Measurements from ENCODE around the gene PURB. TPM values are rescaled to one million over a fixed set of nuclear protein-coding genes. Genes with fewer than 3 reads are reported as not detected.

The PURB gene
- total RNA-seq, 4 donors from 2014 or later = 13.8 to 21.5 (median 15.8) TPM

- H3K36me3 ChIP-seq = no peaks in the 10 kb centered on the region
- H3K9me3 ChIP-seq = no peaks in the 10 kb centered on the region
- peaks cover 0 to 4% (median 0%) of the 10 kb centered on the region in 4 donors for H3K4me1 ChIP-seq
- no peak overlapping the region for H3K27ac ChIP-seq
- DNase-seq = no peak
- no peak overlapping the region for H3K4me3 ChIP-seq
- H3K27me3 ChIP-seq = no peaks in the 10 kb centered on the region
- TF ChIP-seq POLR2A (IDR thresholded peaks at IDR 0.05) (no peak), CTCF (IDR thresholded peaks at IDR 0.05) (no peak)
These were observed 34.8 kb upstream of the PURB start for GRCh38 chr7:44920119-44920518.

GRCh38 chr7:44918029-44918428 lies 32.7 kb upstream of the PURB start:
- Histone ChIP-seq H3K9me3 (no peaks in the 10 kb centered on the region), H3K4me3 (no peak overlapping the region), H3K36me3 (no peaks in the 10 kb centered on the region), H3K4me1 (peaks cover 0 to 4% (median 0%) of the 10 kb centered on the region in 4 donors), H3K27me3 (no peaks in the 10 kb centered on the region), H3K27ac (no peak overlapping the region)
- TF ChIP-seq CTCF (IDR thresholded peaks at IDR 0.05) (no peak), POLR2A (IDR thresholded peaks at IDR 0.05) (no peak)
- no peak for DNase-seq

GRCh38 chr7:44917465-44917864 lies 32.1 kb upstream of the PURB start:
- no peaks in the 10 kb centered on the region for H3K27me3 ChIP-seq
- no peak overlapping the region for H3K4me3 ChIP-seq
- H3K27ac ChIP-seq = no peak overlapping the region
- H3K9me3 ChIP-seq = no peaks in the 10 kb centered on the region
- no peaks in the 10 kb centered on the region for H3K36me3 ChIP-seq
- no peak for DNase-seq
- H3K4me1 ChIP-seq = peaks cover 0 to 4% (median 0%) of the 10 kb centered on the region in 4 donors
- TF ChIP-seq POLR2A (IDR thresholded peaks at IDR 0.05) (no peak), CTCF (IDR thresholded peaks at IDR 0.05) (no peak)

GRCh38 chr7:44914992-44915607 lies 29.8 kb upstream of the PURB start:
- TF ChIP-seq CTCF (IDR thresholded peaks at IDR 0.05) (no peak), POLR2A (IDR thresholded peaks at IDR 0.05) (no peak)
- Histone ChIP-seq H3K4me1 (no peaks in the 10 kb centered on the region), H3K4me3 (no peak overlapping the region), H3K36me3 (no peaks in the 10 kb centered on the region), H3K27me3 (no peaks in the 10 kb centered on the region), H3K27ac (no peak overlapping the region), H3K9me3 (no peaks in the 10 kb centered on the region)
- DNase-seq = peak in 2 of 3 donors; percentile 45 to 65

- TF ChIP-seq CTCF (IDR thresholded peaks at IDR 0.05) (no peak), POLR2A (IDR thresholded peaks at IDR 0.05) (no peak)
- Histone ChIP-seq H3K36me3 (no peaks in the 10 kb centered on the region), H3K4me3 (no peak overlapping the region), H3K4me1 (no peaks in the 10 kb centered on the region), H3K9me3 (no peaks in the 10 kb centered on the region), H3K27me3 (no peaks in the 10 kb centered on the region), H3K27ac (no peak overlapping the region)
- DNase-seq = no peak
These were observed 27.5 kb upstream of the PURB start for GRCh38 chr7:44912775-44913347.
